Measurements from ENCODE around the gene BMAL1. TPM values are rescaled to one million over a fixed set of nuclear protein-coding genes. Genes with fewer than 3 reads are reported as not detected.

BMAL1 gene
- total and polyA plus RNA-seq, 2 donors (not counting 3 experiments of a cell fraction or from before 2014, with no cell fraction given), result 5.8 to 10.1 TPM

DNA sequence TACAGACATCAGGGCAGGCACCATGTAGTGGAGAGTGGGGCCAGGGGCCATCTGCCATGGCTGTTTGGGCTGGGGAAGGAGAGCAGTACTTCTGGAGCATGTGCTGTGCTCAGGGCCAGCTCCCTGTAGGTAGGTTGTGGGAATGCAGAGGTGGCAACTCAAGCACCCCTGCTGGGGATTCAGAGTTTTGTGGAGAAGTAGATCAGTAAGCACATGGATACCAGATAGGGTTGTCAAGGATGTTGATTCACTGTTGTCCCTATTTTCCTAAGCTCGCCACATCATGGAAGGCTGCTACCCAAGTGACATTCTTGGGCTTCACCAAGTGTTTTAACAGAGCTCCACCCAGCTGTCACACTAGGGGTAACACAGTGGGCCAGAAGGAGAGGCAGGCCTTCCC is 67.2 kb downstream of the BMAL1 start:
- Histone ChIP-seq H3K9ac (replicated peaks; ENCODE audit: extremely low read depth, insufficient read depth, low read length) (no peak overlapping the region), H3K9me3 (replicated peaks; ENCODE audit: control insufficient read depth, insufficient read depth, low read length) (no peaks in the 10 kb centered on the region), H4K20me1 (replicated peaks; ENCODE audit: control insufficient read depth, extremely low read depth, insufficient read depth, low read length) (no peaks in the 10 kb centered on the region), H3K27ac (ENCODE audit: insufficient read depth, low read depth, low read length) (no peak overlapping the region), H3K4me2 (ENCODE audit: insufficient read depth, low read length) (no peak overlapping the region), H3K4me3 (replicated peaks in 1 of 3; ENCODE audit: insufficient read depth in 1 of 3, low read depth in 1 of 3, low read length in 3 of 3) (no peak overlapping the region), H3K9me1 (replicated peaks; ENCODE audit: control insufficient read depth, extremely low read depth, insufficient read depth, low read length) (no peaks in the 10 kb centered on the region), H3K36me3 (ENCODE audit: control insufficient read depth in 2 of 2, extremely low read depth in 1 of 2, insufficient read depth in 2 of 2, low read length in 2 of 2) (no peaks in the 10 kb centered on the region), H2AFZ (ENCODE audit: low read depth, low read length) (no peak overlapping the region), H3K27me3 (ENCODE audit: control insufficient read depth in 2 of 2, insufficient read depth in 2 of 2, low read length in 2 of 2) (no peaks in the 10 kb centered on the region), H3K79me2 (ENCODE audit: control insufficient read depth, insufficient read depth, low read length) (no peaks in the 10 kb centered on the region), H3K4me1 (ENCODE audit: control insufficient read depth, extremely low read depth, insufficient read depth, low read length) (peaks cover 4% of the 10 kb centered on the region)
- DNase-seq (ENCODE audit: low read depth, low spot score) (no peak), FAIRE-seq (no peak)
- CTCF ChIA-PET, result interaction anchor here (0.7 to 6.1 kb wide), 27 partner anchors 10 to 1056 kb away, joined by 3 to 180 read pairs (median 4); no protein-coding TSS in a partner anchor
- intact Hi-C loops (cut with micrococcal nuclease) (loop anchor here (1.0 kb wide), 6 partner anchors 95 to 1014 kb away; no protein-coding TSS in a partner anchor), dilution Hi-C loops (cut with MboI; ENCODE audit: extremely low pct_ligation_motif_present, low sequenced_read_pairs) (no loop called here)
- POLR2A ChIA-PET, result no interaction called here
- no TSS peak for BruUV-seq (replicated peaks)
- TF ChIP-seq, protein P1, sequence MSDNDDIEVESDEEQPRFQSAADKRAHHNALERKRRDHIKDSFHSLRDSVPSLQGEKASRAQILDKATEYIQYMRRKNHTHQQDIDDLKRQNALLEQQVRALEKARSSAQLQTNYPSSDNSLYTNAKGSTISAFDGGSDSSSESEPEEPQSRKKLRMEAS (IDR thresholded peaks at IDR 0.05; ENCODE audit: insufficient read depth, insufficient read length), result no peak
- TF ChIP-seq, protein P2, sequence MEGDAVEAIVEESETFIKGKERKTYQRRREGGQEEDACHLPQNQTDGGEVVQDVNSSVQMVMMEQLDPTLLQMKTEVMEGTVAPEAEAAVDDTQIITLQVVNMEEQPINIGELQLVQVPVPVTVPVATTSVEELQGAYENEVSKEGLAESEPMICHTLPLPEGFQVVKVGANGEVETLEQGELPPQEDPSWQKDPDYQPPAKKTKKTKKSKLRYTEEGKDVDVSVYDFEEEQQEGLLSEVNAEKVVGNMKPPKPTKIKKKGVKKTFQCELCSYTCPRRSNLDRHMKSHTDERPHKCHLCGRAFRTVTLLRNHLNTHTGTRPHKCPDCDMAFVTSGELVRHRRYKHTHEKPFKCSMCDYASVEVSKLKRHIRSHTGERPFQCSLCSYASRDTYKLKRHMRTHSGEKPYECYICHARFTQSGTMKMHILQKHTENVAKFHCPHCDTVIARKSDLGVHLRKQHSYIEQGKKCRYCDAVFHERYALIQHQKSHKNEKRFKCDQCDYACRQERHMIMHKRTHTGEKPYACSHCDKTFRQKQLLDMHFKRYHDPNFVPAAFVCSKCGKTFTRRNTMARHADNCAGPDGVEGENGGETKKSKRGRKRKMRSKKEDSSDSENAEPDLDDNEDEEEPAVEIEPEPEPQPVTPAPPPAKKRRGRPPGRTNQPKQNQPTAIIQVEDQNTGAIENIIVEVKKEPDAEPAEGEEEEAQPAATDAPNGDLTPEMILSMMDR (IDR thresholded peaks at IDR 0.05; ENCODE audit: extremely low read depth in 1 of 2, insufficient read depth in 1 of 2, low read depth in 1 of 2, low read length in 2 of 2), result no peak
- TF ChIP-seq POLR2A (IDR thresholded peaks at IDR 0.05; ENCODE audit: low read depth, low read length), result no peak
- no peak for TF ChIP-seq JUN (IDR thresholded peaks at IDR 0.05; ENCODE audit: borderline replicate concordance, insufficient read depth, insufficient read length, low read depth)
- TF ChIP-seq MYC (IDR thresholded peaks at IDR 0.05; ENCODE audit: low read depth, low read length), result no peak
- no peak for TF ChIP-seq GATA2 (IDR thresholded peaks at IDR 0.05; ENCODE audit: insufficient read depth, insufficient read length, low read depth, low read length)
